ENCODE measurements around the gene HERC2. TPM values are rescaled to one million over a fixed set of nuclear protein-coding genes. Genes with fewer than 3 reads are reported as not detected.
A peak's percentile ranks its signal among the peaks of the same experiment; 100 is the strongest.

HERC2 gene
- total and polyA plus RNA-seq, 9 of the 15 experiments (the other 6 are each of a cell fraction or from before 2014, with no cell fraction given), result 10.6 to 84.0 (median 42.6) TPM

DNA sequence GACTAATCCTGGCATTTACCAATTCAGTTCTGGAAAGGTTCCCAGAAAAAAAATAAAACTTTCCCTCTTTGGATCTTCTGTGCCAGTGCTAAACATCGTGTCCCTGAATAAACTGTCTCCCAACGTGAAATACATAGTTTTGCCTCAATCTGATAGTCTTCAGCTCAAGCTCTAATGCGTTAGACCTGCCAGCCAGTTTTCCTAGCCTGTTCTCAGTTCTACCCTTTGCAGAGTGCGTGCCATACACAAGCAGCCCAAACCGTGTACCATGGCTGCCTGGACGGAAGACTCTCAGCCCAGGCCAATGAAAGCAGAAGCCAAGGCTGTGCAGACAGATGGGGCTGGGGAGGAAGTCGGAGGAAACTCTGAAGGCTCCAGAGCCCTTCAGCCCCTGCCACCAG lies 211.5 kb downstream of the HERC2 start:
- DNase-seq (ENCODE audit: extremely low read depth in 1 of 4, low spot score in 3 of 4) (no peak), FAIRE-seq (peak; percentile 19), ATAC-seq (no peak; the same call in 1 of the 3 replicates)
- Histone ChIP-seq H3K9me1 (ENCODE audit: control insufficient read depth, insufficient read depth, low read length) (no peaks in the 10 kb centered on the region), H3K27me3 (ENCODE audit: control insufficient read depth in 2 of 2, insufficient read depth in 2 of 2, low read length in 2 of 2) (no peaks in the 10 kb centered on the region), H3K79me2 (ENCODE audit: control insufficient read depth, insufficient read depth, low read length) (no peaks in the 10 kb centered on the region), H3K36me3 (ENCODE audit: control insufficient read depth, insufficient read depth, low read length) (peaks cover 45% of the 10 kb centered on the region; the same call in 2 of the 3 replicates), H4K20me1 (replicated peaks; ENCODE audit: control insufficient read depth, insufficient read depth, low read length) (no peaks in the 10 kb centered on the region; the same call in 1 of the 2 replicates), H3K9ac (ENCODE audit: insufficient read depth in 1 of 2, low read depth in 2 of 2, low read length in 2 of 2) (no peak overlapping the region), H3K4me3 (no peak overlapping the region), H3K27ac (ENCODE audit: extremely low read depth, low read depth, low read length) (no peak overlapping the region), H3K9me3 (replicated peaks; ENCODE audit: control insufficient read depth, insufficient read depth, low read depth, low read length) (peaks cover 3% of the 10 kb centered on the region; the same call in 1 of the 2 replicates), H2AFZ (ENCODE audit: low read depth, low read length) (no peak overlapping the region), H3K4me2 (ENCODE audit: insufficient read depth, low read length) (no peak overlapping the region), H3K4me1 (replicated peaks in 1 of 2; ENCODE audit: control insufficient read depth in 2 of 2, insufficient read depth in 2 of 2, low read length in 2 of 2) (peaks cover 0 to 3% of the 10 kb centered on the region in 2 experiments; a peak in 1 of 5 replicates)
- POLR2A ChIA-PET, result interaction anchor here (1.2 kb wide), 2 partner anchors 9 to 31 kb away, joined by 3 read pairs; no protein-coding TSS in a partner anchor
- TF ChIP-seq PHTF2 (CRISPR knock-in tag; IDR thresholded peaks at IDR 0.05) (no peak), SUPT5H (IDR thresholded peaks at IDR 0.05) (0 out of 2 replicates have a peak, but pooled peaks have one; percentile 17), E2F1 (CRISPR knock-in tag; IDR thresholded peaks at IDR 0.05) (no peak), RERE (CRISPR knock-in tag; IDR thresholded peaks at IDR 0.05; ENCODE audit: borderline replicate concordance) (no peak), CHCHD3 (CRISPR knock-in tag; IDR thresholded peaks at IDR 0.05) (no peak)
- in situ Hi-C loops (cut with MboI) (no loop called here), intact Hi-C loops (cut with micrococcal nuclease) (no loop called here)
- 78% methylated on average over 7 of the region's 7 CpGs for WGBS (ENCODE audit: insufficient coverage, low coverage, missing lambda C conversion rate)
- CTCF ChIA-PET (ENCODE audit: low intra/inter-chr PET ratio), result no interaction called here
- BruUV-seq (replicated peaks), result no TSS peak
